GM21529 (cell line): ENCODE measurements around the gene PRPF18.
"Not testable (repeated sequence)": the region's sequence is repeated elsewhere in the genome, so short reads cannot be mapped to it uniquely, and the experiment has no call there.

Experiments used
- ATAC-seq: cut with Tn5 transposase; IDR thresholded peaks from one replicate; pipeline ENCODE4 v1.9.1; 2021; ENCODE audit not compliant: unreplicated experiment

PRPF18 gene

GRCh38 chr10:13586676-13587355 lies at the start of gene PRPF18:
Gene PRPF18, plus strand, starts transcription at chr10:13586965. Its CDS starts 122 bp downstream, at chr10:13587087.
- peak; percentile 99 for ATAC-seq

GRCh38 chr10:13537985-13538384 lies 48.8 kb upstream of the PRPF18 start:
- ATAC-seq = not testable (repeated sequence)

GRCh38 chr10:13542533-13542932 lies 44.2 kb upstream of the PRPF18 start:
- no peak for ATAC-seq

- ATAC-seq = no peak
Measured at GRCh38 chr10:13550802-13551201, 36.0 kb upstream of the PRPF18 start.

GRCh38 chr10:13555884-13556510 lies 30.8 kb upstream of the PRPF18 start:
- no peak for ATAC-seq

- no peak for ATAC-seq
Measured at GRCh38 chr10:13559124-13559700, 27.6 kb upstream of the PRPF18 start.

- no peak for ATAC-seq
Measured at GRCh38 chr10:13560597-13560996, 26.2 kb upstream of the PRPF18 start.

GRCh38 chr10:13563481-13564445 lies 23.0 kb upstream of the PRPF18 start:
- no peak for ATAC-seq

- ATAC-seq = no peak
Measured at GRCh38 chr10:13564576-13564975, 22.2 kb upstream of the PRPF18 start.

GRCh38 chr10:13567030-13567429 lies 19.7 kb upstream of the PRPF18 start:
- no peak for ATAC-seq

GRCh38 chr10:13571541-13571940 lies 15.2 kb upstream of the PRPF18 start:
- no peak for ATAC-seq

- no peak for ATAC-seq
Measured at GRCh38 chr10:13573960-13574359, 12.8 kb upstream of the PRPF18 start.

GRCh38 chr10:13585195-13585751 lies 1.5 kb upstream of the PRPF18 start:
- no peak for ATAC-seq

- ATAC-seq = no peak
Measured at GRCh38 chr10:13585943-13586342, 822 bp upstream of the PRPF18 start.

GRCh38 chr10:13587391-13587790 lies 626 bp downstream of the PRPF18 start:
- no peak for ATAC-seq

GRCh38 chr10:13589316-13589715 lies 2.6 kb downstream of the PRPF18 start:
- ATAC-seq = no peak

GRCh38 chr10:13590886-13591285 lies 4.1 kb downstream of the PRPF18 start:
- no peak for ATAC-seq

GRCh38 chr10:13592306-13592705 lies 5.5 kb downstream of the PRPF18 start:
- no peak for ATAC-seq

GRCh38 chr10:13593535-13593934 lies 6.8 kb downstream of the PRPF18 start:
- no peak for ATAC-seq

- ATAC-seq = no peak
Measured at GRCh38 chr10:13594641-13595040, 7.9 kb downstream of the PRPF18 start.

- ATAC-seq = no peak
Measured at GRCh38 chr10:13597909-13598308, 11.1 kb downstream of the PRPF18 start.
